ENCODE data around the gene TMEM202. TPM values are rescaled to one million over a fixed set of nuclear protein-coding genes. Genes with fewer than 3 reads are reported as not detected.
"Not testable (repeated sequence)": the region's sequence is repeated elsewhere in the genome, so short reads cannot be mapped to it uniquely, and the experiment has no call there.

Gene TMEM202
- total and polyA plus RNA-seq, 2 donors (not counting 1 experiment from before 2014, with no cell fraction given) = not detected

DNA sequence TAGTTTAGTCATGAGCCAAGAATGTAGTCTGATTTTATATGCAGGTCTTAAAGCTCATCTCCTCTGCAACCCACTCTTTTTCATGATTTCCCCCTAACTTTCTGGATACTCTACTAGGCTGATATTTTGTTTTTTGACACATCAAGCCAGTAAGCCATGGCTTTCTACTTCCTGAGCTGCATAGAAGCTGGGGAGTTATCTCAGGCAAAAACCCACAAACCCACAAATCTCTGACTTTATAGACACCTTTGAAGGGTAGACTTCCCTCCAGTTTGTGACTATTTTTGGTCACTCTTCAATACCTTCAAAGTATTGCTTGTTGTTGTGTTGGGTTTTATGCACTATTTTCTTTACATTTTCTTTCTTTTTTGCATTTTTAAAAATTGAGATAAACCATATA, 28.6 kb downstream of the TMEM202 start:
- no peaks in the 10 kb centered on the region for H3K79me2 ChIP-seq (ENCODE audit: control insufficient read depth, insufficient read depth, low read length)
- H3K9me3 ChIP-seq (ENCODE audit: control insufficient read depth, insufficient read depth, low read depth, low read length) = no peaks in the 10 kb centered on the region
- H3K4me3 ChIP-seq (replicated peaks in 1 of 4; ENCODE audit: control extremely low read depth in 1 of 4, insufficient read depth in 1 of 4, low read depth in 3 of 4, low read length in 4 of 4) = no peak overlapping the region
- H3K9ac ChIP-seq (ENCODE audit: insufficient read depth, low read length) = no peak overlapping the region
- no peaks in the 10 kb centered on the region for H4K20me1 ChIP-seq (ENCODE audit: control insufficient read depth, extremely low read depth, insufficient read depth, low read length)
- DNase-seq (ENCODE audit: low read depth in 2 of 2) = no peak
- no peak overlapping the region for H3K27ac ChIP-seq (ENCODE audit: insufficient read depth, low read length)
- TF ChIP-seq, protein P1, sequence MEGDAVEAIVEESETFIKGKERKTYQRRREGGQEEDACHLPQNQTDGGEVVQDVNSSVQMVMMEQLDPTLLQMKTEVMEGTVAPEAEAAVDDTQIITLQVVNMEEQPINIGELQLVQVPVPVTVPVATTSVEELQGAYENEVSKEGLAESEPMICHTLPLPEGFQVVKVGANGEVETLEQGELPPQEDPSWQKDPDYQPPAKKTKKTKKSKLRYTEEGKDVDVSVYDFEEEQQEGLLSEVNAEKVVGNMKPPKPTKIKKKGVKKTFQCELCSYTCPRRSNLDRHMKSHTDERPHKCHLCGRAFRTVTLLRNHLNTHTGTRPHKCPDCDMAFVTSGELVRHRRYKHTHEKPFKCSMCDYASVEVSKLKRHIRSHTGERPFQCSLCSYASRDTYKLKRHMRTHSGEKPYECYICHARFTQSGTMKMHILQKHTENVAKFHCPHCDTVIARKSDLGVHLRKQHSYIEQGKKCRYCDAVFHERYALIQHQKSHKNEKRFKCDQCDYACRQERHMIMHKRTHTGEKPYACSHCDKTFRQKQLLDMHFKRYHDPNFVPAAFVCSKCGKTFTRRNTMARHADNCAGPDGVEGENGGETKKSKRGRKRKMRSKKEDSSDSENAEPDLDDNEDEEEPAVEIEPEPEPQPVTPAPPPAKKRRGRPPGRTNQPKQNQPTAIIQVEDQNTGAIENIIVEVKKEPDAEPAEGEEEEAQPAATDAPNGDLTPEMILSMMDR (conservative IDR thresholded peaks at IDR 0.05 in 1 of 2, IDR thresholded peaks at IDR 0.05 in 1 of 2; ENCODE audit: low read depth in 1 of 2, low read length in 2 of 2) = no peak
- no peak for TF ChIP-seq EZH2 (IDR thresholded peaks at IDR 0.05; ENCODE audit: low read length, missing control alignments)
- no peaks in the 10 kb centered on the region for H3K27me3 ChIP-seq (ENCODE audit: control insufficient read depth, insufficient read depth, low read length)
- no peak overlapping the region for H2AFZ ChIP-seq (ENCODE audit: low read length)
- no peaks in the 10 kb centered on the region for H3K4me1 ChIP-seq (ENCODE audit: control insufficient read depth, extremely low read depth, insufficient read depth, low read length)
- no peaks in the 10 kb centered on the region for H3K36me3 ChIP-seq (ENCODE audit: control insufficient read depth, insufficient read depth, low read length)
- no peak overlapping the region for H3K4me2 ChIP-seq (ENCODE audit: extremely low read depth, insufficient read depth, low read length)

DNA sequence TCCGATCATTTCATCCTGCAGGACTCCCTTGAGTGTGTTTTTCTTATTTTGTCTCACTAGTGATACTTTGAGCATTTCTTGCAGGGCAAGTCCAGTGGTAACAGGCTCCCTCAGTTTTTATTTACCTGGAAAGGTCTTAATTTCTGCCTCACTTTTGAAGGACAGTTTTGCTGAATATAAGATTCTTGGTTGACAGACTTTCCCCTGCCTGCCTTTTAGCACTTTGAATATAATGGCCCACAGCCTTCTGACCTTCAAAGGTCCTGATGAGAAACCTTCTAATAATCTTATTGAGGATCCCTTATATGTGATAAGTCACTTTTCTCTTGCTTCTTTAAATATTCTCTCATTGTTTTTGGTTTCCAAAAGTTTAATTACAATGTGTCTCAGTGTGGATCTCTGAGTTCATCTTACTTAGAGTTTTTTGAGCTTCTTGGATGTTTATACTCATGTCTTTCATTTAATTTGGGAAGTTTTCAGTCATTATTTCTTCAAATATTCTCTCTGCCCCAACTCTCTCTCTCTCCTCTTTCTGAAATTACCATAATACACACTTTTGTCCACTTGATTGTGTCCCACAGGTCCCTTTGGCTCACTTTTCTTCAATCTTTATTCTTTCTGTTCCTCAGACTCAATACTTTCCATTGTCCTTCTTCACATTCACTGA, 39.7 kb downstream of the TMEM202 start:
- Histone ChIP-seq H3K79me2 (ENCODE audit: control insufficient read depth, insufficient read depth, low read length) (no peaks in the 10 kb centered on the region), H3K27me3 (ENCODE audit: control insufficient read depth, insufficient read depth, low read length) (no peaks in the 10 kb centered on the region), H3K27ac (ENCODE audit: insufficient read depth, low read length) (no peak overlapping the region), H3K9ac (ENCODE audit: insufficient read depth, low read length) (no peak overlapping the region), H3K4me1 (ENCODE audit: control insufficient read depth, extremely low read depth, insufficient read depth, low read length) (no peaks in the 10 kb centered on the region), H3K36me3 (ENCODE audit: control insufficient read depth, insufficient read depth, low read length) (no peaks in the 10 kb centered on the region), H3K4me3 (replicated peaks in 1 of 4; ENCODE audit: control extremely low read depth in 1 of 4, insufficient read depth in 1 of 4, low read depth in 3 of 4, low read length in 4 of 4) (no peak overlapping the region), H4K20me1 (ENCODE audit: control insufficient read depth, extremely low read depth, insufficient read depth, low read length) (no peaks in the 10 kb centered on the region), H2AFZ (ENCODE audit: low read length) (no peak overlapping the region), H3K9me3 (ENCODE audit: control insufficient read depth, insufficient read depth, low read depth, low read length) (no peaks in the 10 kb centered on the region), H3K4me2 (ENCODE audit: extremely low read depth, insufficient read depth, low read length) (no peak overlapping the region)
- TF ChIP-seq, protein P1 (conservative IDR thresholded peaks at IDR 0.05 in 1 of 2, IDR thresholded peaks at IDR 0.05 in 1 of 2; ENCODE audit: low read depth in 1 of 2, low read length in 2 of 2) = no peak
- TF ChIP-seq EZH2 (IDR thresholded peaks at IDR 0.05; ENCODE audit: low read length, missing control alignments) = no peak
- no peak for DNase-seq (ENCODE audit: low read depth in 2 of 2)

DNA sequence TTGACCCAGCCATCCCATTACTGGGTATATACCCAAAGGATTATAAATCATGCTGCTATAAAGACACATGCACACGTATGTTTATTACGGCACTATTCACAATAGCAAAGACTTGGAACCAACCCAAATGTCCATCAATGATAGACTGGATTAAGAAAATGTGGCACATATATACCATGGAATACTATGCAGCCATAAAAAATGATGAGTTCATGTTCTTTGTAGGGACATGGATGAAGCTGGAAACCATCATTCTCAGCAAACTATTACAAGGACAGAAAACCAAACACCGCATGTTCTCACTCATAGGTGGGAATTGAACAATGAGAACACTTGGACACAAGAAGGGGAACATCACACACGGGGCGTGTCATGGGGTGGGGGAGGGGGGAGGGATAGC, 44.7 kb downstream of the TMEM202 start:
- H3K4me1 ChIP-seq (ENCODE audit: control insufficient read depth, extremely low read depth, insufficient read depth, low read length); H3K9me3 ChIP-seq (ENCODE audit: control insufficient read depth, insufficient read depth, low read depth, low read length); H2AFZ ChIP-seq (ENCODE audit: low read length); H3K4me2 ChIP-seq (ENCODE audit: extremely low read depth, insufficient read depth, low read length); H3K36me3 ChIP-seq (ENCODE audit: control insufficient read depth, insufficient read depth, low read length); DNase-seq (ENCODE audit: low read depth in 2 of 2); H3K4me3 ChIP-seq (replicated peaks in 1 of 4; ENCODE audit: control extremely low read depth in 1 of 4, insufficient read depth in 1 of 4, low read depth in 3 of 4, low read length in 4 of 4); H4K20me1 ChIP-seq (ENCODE audit: control insufficient read depth, extremely low read depth, insufficient read depth, low read length); H3K9ac ChIP-seq (ENCODE audit: insufficient read depth, low read length); H3K79me2 ChIP-seq (ENCODE audit: control insufficient read depth, insufficient read depth, low read length); H3K27me3 ChIP-seq (ENCODE audit: control insufficient read depth, insufficient read depth, low read length); H3K27ac ChIP-seq (ENCODE audit: insufficient read depth, low read length): not testable (repeated sequence)

Measured in fibroblast of lung (primary cell).